Hindlimb muscle (tissue), 1 donor: Measurements from ENCODE around the gene HMGXB3. TPM values are rescaled to one million over a fixed set of nuclear protein-coding genes. Genes with fewer than 3 reads are reported as not detected.

ENCODE experiments used
- DNase-seq: peaks from one replicate; pipeline ENCODE4 v3.0.0-alpha.2; 2013
- polyA plus RNA-seq: library from polyadenylated mRNA; unstranded; fragments of 120-200 nt; gene quantifications from one replicate; pipeline ENCODE4 v1.2.1, GENCODE V29; 2013; ENCODE audit not compliant: insufficient read length

Gene HMGXB3, protein sequence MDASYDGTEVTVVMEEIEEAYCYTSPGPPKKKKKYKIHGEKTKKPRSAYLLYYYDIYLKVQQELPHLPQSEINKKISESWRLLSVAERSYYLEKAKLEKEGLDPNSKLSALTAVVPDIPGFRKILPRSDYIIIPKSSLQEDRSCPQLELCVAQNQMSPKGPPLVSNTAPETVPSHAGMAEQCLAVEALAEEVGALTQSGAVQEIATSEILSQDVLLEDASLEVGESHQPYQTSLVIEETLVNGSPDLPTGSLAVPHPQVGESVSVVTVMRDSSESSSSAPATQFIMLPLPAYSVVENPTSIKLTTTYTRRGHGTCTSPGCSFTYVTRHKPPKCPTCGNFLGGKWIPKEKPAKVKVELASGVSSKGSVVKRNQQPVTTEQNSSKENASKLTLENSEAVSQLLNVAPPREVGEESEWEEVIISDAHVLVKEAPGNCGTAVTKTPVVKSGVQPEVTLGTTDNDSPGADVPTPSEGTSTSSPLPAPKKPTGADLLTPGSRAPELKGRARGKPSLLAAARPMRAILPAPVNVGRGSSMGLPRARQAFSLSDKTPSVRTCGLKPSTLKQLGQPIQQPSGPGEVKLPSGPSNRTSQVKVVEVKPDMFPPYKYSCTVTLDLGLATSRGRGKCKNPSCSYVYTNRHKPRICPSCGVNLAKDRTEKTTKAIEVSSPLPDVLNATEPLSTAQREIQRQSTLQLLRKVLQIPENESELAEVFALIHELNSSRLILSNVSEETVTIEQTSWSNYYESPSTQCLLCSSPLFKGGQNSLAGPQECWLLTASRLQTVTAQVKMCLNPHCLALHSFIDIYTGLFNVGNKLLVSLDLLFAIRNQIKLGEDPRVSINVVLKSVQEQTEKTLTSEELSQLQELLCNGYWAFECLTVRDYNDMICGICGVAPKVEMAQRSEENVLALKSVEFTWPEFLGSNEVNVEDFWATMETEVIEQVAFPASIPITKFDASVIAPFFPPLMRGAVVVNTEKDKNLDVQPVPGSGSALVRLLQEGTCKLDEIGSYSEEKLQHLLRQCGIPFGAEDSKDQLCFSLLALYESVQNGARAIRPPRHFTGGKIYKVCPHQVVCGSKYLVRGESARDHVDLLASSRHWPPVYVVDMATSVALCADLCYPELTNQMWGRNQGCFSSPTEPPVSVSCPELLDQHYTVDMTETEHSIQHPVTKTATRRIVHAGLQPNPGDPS (N-terminal part only)
- polyA plus RNA-seq: 22.5 TPM

DNA sequence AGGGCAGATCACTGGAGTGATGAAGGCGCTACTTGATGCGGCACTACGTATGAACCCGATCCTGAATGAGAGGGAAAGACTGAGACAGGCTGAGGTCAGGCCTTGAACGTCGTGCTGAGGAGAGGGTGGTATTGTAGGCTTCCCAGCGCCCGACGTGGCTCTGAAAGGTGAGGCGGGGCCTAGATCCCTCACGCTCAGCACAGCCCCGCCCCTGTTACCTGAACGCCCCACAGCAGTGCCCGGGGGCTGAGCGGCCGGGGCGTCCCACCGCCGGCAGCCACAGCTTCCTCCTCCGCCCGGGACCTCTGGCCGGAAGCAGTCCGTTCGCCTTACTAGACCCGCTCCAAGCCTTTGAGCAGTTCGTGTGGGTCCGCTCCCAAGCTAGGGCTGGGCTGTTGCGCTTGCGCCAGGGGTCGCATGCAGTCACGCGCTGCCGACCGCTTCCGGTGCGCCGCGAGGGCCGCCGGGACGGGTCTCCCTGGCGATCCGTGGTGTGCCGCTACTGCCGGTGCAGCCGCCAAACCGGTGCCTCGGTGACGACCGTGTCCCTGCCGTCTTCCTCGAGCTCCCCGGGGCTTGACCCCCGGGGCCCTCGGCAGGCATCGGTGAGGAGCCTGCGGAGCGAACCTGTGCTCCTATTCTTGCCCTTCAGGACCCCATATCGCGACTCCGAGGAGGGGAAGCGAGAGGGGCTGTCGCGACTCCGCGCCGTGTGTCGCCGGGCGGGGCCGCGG is at the start of gene HMGXB3, which contains the start of gene TIGD6:
Gene HMGXB3 (plus strand): TSS at position 484 of the 734 bp plus-strand sequence. CDS start 4,114 bp downstream, outside the sequence.
Gene TIGD6 (minus strand): TSS at position 399 of the 734 bp plus-strand sequence. CDS start 4,306 bp downstream, outside the sequence.
- peak; percentile 95 for DNase-seq

DNA sequence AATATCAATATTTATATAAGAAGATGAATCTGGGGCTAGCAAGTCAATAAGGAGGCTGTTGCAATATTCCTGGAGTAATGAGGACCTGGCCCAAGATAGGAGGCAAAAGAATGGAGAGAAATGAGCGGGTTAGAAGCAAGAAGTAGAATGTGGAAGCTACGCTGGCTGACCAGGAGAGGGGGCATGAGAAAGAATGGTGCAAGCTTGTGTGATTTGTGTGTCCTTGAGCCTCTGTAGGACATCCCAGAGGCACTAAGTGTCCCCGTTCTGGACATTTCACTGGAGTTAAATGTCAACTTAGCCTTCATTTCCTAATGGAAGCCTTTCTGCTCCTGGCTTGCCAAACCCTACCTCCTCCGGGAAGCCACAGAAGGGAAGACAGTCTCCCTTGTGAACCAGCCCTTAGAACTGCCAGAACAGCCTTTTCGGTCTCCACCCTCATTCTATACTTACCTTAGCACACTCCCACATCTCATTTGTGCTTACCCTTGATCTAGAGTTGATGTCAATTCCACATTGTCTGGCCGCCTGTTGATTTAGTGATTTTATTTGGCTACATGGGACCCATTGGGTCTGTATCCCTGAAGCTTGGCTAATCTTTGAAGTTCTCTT is 49.3 kb upstream of the HMGXB3 start:
- DNase-seq: no peak

DNA sequence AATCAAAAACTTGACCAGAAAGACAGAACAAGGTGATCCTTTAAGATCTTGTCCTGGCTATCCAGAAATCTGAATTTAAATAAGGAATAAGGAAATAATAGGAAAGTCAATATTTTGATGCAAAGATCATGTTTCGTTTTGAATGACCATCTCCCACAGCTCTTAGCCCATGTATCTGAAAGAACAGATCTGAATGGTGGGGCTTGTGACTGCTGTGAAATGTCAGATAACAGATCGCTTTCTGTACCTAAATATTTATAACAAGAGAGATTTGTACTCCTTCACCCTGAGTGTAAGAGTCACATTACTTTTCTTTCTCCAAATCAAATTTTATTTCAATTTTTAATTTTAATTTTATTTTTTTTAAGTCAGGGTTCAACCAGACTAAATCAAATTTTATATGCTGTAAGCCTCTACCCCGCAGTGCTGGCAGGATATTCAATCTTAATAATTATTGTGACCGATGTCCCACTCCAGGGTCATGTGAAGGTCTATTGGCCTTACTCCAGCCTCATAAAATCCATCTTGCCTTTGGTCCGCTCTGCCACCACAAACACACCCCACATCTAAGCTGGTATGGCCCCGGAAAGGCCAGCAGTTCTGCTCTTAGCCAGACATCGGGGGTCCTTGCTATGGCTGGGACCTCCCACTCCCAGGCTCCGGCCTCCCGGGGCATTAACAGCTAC is 47.0 kb upstream of the HMGXB3 start:
- no peak for DNase-seq

DNA sequence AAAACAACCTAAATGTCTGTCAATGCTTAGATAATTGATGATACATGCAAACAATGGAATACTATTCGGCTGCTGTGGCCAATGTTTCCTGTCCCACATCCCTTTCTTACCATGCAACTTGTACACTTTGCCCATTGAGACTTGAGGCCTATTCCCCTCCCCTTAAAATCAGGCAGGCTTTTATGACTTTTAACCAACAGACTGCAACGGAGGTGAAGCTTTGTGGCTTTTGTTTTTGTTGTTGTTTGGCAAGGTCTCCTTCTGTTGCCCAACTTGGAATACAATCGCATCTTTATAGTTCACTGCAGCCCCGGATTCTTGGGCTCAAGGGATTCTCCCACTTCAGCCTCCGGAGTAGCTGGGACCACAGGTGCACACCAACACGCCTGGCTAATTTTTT is 45.7 kb upstream of the HMGXB3 start:
- no peak for DNase-seq

DNA sequence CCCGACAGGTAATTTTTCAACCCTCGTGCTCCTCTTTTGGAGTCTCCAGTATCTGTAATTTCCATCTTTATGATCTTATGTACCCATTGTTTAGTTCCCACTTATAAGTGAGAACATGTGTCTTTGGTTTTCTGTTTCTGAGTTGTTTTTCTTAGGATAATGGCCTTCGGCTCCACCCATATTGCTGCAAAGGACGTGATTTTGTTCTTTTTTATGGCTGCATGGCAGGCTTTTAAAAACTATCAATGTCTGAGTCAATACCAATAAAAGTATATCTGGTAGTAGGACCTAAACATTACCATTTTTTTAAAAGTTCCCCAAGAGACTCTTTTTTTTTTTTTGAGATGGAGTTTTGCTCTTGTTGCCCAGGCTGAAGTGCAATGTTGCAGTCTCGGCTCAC is 43.9 kb upstream of the HMGXB3 start:
- no peak for DNase-seq

DNA sequence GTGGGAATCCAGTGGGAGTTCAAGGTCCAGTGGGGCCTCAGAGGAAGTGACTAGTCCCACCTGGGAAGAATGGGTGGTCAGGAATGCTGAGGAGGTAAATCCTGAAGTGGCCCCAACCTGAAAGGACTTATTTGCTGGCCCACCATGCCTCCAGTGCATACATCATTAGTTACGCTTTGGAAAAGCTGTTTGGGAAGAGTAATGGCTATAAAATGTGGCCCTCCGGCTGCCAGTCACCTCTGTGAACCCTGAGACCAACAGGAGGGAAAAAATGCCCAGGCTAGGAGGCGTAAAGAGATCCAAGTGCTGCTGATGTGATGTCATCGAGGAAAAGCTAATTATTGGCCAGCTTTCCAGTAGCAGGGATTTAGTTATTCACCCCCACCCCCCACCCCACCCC is 42.7 kb upstream of the HMGXB3 start:
- no peak for DNase-seq

DNA sequence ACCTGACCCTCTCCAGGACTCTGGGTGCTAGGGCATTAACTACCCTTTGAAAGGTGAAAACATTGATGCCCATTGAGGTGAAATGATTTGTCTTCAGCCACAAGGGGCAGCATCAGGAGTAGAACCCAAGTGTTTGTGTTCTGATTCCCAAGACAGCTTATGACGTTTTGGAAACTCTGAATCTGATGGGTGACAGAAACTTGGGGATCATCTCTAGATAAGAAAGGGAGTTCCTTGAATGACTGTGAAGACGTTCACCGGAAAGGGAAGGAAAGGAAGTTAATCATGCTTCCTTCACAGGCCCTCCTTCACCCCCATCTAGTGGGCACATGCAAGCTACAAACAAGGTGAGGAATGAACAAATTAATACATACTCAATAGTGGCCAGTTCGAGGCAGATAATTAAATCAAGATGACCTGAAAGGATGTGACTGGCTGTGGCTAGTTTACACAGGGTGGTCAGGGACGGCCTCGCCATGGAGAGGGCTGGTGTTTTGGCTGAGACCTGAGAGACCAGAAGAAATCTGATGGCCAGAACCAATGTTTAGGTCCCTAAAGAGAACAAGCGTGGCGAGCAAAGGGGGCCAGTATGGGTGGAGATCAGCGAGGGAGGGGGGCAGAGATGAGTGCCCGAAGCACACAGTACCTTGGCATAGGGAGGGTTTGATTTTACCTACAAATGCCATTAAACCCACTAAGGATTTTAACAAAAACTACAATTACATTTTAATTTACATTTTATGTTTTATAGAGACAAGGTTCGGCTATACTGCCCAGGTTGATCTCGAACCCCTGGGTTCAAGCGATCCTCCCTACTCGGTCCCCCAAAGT is 40.9 kb upstream of the HMGXB3 start:
- peak; percentile 19 for DNase-seq

DNA sequence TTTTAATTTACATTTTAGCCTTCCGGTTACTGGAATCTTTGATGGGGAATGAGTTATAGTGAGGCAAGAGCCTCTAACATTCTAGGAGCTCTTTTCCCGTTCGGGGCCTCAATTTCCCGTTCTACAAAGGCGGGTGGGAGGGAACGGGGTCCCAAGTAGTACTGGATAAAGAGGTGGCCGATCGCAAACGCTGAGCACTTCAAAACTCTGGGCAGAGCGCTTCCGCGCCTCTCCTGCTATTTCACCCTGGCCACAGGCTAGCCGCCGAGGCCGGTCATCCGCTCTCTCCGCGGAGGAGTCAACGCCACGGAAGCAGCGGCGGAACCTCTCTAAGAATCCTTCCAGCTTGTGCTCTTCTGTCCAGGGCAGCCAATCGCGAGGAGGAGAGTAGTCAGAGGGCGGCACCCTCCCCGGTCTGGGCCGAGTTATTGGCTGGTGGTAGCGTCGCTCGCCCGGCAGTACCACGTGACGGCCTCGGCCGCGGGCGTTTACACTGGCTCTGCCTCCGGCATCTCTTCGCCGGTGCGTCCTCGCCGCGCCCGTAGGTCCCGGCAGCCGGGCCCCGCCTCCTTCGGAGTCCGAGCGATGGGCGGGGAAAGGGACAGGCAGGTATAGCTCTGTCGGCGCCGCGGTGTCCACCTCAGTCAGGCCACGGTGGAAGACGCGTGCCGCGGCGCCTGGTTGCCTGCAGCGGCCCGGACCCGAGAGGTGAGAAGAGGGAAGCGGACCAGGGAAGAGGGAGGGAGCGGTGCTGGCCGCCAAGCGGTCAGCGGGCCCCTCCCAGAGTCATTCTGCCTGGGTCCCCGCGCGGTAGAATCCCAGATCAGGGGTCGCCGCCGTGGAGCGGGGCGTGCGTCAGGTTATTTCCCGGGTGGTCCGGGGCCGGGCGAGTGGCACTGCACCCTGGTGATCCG is 40.0 kb upstream of the HMGXB3 start, which contains the start of gene SLC26A2:
Gene SLC26A2 (plus strand): TSS at position 487 of the 914 bp plus-strand sequence. CDS start 16,895 bp downstream, outside the sequence.
- DNase-seq: peak; percentile 97

DNA sequence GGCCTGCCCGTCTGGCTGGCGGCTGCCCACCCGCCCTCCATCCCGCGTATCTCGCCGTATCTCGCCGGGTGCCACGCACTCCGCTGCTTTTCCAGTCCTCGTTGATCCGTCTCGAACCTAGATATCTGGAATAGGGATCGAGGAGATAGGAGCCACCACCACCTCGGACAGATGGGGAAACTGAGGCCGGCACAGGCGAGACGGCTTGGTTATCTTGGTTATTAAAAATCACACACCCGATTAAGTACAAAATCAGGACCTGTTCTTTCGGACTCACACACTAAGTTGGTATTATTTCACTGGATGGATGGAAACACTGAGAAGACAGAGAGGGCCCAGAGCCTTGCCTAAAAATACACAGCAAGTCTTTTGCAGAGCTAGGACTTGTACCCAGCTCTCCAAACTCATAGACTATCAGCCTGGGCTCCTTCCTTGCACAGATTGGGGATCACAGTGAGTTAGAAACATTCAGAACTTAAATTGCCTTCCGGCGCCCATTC is 39.3 kb upstream of the HMGXB3 start:
- no peak for DNase-seq

DNA sequence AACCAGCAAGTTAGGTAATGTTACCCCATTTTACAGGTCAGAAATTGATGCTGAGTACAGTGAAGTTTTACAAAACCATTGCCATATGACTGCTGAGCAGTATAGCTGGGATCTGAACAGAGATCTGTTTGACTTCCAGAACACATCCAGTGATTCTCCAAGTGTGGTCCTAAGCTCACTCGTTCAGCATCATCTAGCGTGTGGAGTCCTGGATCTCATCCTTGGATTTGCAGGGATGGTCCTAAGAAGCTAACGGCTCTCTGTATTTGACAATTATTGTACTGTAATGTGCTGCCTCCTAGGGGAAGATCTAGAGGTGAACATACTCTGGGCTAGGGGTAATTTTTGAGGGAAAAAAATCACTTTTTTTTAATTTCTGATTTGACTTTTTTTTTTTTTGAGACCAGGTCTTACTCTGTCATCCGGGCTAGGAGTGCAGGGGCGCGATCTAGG is 38.6 kb upstream of the HMGXB3 start:
- DNase-seq: peak; percentile 23

DNA sequence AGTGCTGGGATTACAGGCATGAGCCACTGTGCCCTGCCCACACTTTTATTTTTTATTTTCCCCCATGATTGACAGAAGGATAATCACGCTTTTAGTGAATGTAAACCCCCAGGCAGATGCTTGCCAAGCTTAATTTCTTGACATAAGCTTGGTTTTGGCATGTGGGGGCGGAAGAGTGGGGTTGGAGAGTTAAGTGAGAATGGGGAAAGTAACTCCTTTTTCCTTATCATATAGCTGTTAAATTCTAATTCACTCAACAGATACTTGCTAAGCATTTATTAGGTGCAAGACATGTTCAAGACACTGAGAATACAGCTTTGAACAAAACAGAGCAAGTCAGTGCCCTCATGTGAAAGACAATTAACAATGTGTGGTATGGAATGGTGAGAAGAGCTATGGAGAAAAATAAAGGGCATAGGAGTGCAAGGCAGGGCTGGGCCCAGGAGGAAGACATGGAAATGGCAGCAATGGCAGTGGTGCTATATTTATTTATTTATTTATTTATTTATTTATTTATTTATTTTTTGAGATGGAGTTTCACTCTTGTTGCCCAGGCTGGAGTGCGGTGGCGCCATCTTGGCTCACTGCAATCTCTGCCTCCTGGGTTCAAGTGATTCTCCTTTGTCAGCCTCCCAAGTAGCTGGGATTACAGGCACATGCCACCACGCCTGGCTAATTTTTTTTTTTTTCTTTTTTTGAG is 37.8 kb upstream of the HMGXB3 start:
- DNase-seq: no peak

DNA sequence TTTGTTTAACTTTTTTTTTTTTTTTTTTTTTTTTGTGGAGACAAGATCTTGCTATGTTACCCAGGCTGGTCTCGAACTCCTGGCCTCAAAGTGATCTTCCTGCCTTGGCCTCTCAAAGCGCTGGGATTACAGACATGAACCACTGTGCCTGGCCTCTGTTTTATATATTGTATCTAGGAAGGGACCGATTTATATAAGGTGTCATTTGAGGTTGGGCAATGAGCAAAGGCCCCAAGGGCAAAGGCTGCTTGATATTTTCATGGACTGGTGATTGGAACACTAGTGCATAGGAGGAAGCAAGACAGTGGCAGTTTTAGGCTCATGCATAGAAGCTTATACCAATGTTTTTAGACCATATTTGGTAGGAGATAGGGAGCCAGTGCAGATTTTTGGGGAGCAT is 36.8 kb upstream of the HMGXB3 start:
- DNase-seq: no peak

DNA sequence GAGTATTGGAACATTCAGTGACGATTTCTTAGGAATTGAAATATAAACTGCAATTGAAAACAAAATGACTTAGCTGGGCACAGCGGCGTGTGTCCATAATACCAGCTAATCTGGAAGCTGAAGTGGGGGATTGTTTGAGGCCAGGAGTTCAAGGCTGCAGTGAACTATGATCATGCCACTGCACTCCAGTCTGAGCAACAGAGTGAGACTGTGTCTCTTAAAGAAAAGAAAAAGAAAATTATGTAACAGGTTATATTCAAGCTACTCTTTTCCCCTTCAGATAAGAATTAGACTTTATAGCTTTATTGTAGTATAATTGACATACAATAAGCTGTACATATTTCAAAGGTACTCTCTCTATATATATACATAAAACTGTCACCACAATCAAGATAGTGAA is 33.6 kb upstream of the HMGXB3 start:
- no peak for DNase-seq

DNA sequence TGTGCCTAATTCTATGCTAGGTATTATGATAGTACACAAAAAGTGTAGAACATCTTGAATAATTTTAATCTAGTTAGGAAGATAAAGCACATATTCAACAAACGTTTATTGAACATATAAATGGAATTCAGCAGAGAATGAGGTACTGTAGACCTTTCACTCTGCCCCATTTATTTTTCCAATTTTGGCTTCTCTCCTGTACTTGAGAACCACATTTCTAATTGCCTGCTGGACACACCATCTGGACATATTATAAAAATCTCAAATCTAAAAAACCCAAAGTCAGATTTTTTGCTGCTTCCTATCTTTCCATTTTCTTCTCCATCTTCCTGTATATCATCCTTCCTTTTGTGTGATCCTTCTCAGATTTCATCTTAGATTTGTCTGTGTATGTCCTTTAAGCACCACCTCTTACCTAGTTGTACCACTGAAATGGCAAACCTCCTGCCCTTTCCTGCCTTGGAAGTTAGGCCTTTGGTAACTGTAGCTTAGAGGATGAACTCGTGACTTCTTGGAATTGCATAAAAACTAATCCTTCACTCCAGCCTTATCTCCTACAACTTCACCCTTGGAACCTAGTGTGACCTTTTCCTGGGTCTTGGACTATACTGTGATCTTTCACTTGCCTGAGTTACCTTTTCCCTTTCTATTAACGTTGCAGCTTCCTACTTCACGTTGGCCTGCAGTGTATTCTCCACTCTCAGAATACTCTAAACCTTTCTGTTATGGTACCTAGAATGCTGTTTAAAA is 31.2 kb upstream of the HMGXB3 start:
- no peak for DNase-seq

DNA sequence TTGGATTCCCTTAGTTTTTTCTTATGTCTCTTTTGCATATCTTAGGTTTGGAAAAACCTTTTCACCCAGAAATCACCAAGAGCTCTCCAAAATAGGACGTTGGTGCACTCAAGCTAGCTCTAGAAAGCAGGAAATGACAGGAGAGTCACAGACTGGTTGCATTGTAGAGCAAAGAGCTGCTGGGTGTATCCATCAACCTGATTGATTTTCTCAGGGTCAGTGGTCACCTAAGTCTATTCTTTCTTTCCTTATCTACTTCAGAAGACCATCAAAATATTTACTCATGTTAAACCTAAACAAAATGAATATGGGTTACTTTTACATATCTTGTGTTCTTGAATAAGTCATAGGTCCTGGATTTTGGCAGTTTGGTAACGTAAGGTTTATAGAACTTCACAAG is 25.1 kb upstream of the HMGXB3 start:
- no peak for DNase-seq

DNA sequence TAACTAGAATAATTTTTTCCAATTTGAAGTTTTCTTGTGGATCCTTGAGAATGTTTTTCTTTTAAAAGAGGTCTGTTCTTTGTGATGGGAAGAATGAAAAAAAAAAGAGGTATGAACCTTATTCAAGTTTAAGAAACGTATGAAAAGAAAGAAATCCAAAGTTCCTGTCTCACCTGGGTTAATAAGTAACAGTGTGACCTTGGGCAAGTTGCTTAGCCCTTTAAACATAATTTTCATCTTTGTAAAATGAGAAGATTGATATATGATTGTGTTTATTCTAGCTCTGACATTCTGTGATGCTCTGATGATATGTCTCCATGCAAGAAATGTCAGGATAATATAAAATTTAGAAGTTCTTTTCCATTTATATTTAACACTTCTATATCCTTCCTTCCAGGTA is 20.6 kb upstream of the HMGXB3 start:
- no peak for DNase-seq

DNA sequence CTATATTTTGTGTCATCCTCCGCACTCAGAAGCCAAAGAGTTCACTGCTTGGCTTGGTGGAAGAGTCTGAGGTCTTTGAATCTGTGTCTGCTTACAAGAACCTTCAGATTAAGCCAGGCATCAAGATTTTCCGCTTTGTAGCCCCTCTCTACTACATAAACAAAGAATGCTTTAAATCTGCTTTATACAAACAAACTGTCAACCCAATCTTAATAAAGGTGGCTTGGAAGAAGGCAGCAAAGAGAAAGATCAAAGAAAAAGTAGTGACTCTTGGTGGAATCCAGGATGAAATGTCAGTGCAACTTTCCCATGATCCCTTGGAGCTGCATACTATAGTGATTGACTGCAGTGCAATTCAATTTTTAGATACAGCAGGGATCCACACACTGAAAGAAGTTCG is 19.3 kb upstream of the HMGXB3 start:
- DNase-seq: no peak
